GM19395 (cell line): ENCODE measurements around the gene AQP1.

Experiments used
- ATAC-seq: cut with Tn5 transposase; IDR thresholded peaks from one replicate; pipeline ENCODE4 v1.9.1; 2021; ENCODE audit warnings: mild to moderate bottlenecking, moderate library complexity; ENCODE audit not compliant: unreplicated experiment

AQP1 gene

GRCh38 chr7:30918676-30919075 lies 7.0 kb downstream of the AQP1 start:
- ATAC-seq: no peak

GRCh38 chr7:30920021-30920583 lies 8.4 kb downstream of the AQP1 start:
- no peak for ATAC-seq

- ATAC-seq: no peak
Observed at GRCh38 chr7:30920584-30921539, 9.2 kb downstream of the AQP1 start.

- ATAC-seq: no peak
Observed at GRCh38 chr7:30921540-30922401, 10.1 kb downstream of the AQP1 start.

DNA sequence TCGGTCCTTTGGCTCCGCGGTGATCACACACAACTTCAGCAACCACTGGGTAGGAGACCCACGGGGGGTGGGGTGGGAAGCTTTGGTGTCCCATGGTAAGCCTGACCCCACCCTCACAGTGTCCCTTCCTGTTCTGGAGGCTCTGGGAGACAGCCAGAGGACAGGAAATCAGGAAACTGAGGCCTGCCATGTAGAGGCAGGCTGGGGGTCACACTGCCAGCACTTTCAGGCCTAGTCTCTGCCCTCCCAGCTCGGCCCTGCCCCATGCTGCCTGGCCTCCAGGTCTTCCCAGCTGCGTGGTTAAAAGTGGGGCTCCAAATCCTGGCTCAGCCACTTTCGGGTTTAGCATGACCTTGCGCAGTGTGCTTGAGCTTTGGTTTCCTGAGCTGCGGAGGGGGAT lies 10.9 kb downstream of the AQP1 start:
- no peak for ATAC-seq

DNA sequence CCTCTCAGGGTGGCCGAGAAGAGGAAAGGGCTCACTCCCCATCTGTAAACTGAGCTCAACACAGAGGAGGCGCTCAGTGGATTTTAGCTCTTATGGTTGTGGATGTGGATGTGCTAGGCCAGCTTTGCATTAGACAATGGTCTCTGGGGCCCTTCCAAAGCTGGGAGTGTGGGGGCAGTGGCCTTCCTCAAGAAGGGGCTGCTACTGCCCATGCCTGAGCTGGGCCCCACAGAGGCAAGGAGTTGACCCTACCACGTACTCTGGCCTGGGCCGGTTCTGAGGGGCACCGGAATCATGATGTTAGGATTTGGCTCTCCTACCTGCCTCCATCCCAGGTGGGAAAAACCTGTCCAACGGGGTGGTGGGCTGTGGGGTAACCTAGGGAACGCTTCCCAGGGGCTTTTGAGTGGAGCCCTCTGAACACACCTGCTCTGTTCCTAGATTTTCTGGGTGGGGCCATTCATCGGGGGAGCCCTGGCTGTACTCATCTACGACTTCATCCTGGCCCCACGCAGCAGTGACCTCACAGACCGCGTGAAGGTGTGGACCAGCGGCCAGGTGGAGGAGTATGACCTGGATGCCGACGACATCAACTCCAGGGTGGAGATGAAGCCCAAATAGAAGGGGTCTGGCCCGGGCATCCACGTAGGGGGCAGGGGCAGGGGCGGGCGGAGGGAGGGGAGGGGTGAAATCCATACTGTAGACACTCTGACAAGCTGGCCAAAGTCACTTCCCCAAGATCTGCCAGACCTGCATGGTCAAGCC lies 11.5 kb downstream of the AQP1 start:
- no peak for ATAC-seq

DNA sequence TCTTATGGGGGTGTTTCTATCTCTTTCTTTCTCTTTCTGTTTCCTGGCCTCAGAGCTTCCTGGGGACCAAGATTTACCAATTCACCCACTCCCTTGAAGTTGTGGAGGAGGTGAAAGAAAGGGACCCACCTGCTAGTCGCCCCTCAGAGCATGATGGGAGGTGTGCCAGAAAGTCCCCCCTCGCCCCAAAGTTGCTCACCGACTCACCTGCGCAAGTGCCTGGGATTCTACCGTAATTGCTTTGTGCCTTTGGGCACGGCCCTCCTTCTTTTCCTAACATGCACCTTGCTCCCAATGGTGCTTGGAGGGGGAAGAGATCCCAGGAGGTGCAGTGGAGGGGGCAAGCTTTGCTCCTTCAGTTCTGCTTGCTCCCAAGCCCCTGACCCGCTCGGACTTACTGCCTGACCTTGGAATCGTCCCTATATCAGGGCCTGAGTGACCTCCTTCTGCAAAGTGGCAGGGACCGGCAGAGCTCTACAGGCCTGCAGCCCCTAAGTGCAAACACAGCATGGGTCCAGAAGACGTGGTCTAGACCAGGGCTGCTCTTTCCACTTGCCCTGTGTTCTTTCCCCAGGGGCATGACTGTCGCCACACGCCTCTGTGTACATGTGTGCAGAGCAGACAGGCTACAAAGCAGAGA lies 12.2 kb downstream of the AQP1 start:
- no peak for ATAC-seq

DNA sequence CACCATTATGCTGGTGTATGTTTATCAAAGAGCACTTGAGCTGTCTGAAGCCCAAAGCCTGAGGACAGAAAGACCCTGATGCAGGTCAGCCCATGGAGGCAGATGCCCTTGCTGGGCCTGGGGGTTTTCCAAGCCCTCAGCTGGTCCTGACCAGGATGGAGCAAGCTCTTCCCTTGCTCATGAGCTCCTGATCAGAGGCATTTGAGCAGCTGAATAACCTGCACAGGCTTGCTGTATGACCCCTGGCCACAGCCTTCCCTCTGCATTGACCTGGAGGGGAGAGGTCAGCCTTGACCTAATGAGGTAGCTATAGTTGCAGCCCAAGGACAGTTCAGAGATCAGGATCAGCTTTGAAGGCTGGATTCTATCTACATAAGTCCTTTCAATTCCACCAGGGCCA lies 13.0 kb downstream of the AQP1 start:
- no peak for ATAC-seq

GRCh38 chr7:30925117-30925516 lies 13.5 kb downstream of the AQP1 start:
- ATAC-seq: no peak

- ATAC-seq: no peak
Observed at GRCh38 chr7:30925913-30926312, 14.3 kb downstream of the AQP1 start.

GRCh38 chr7:30926313-30926712 lies 14.7 kb downstream of the AQP1 start:
- no peak for ATAC-seq

- no peak for ATAC-seq
Observed at GRCh38 chr7:30927040-30927439, 15.4 kb downstream of the AQP1 start.

DNA sequence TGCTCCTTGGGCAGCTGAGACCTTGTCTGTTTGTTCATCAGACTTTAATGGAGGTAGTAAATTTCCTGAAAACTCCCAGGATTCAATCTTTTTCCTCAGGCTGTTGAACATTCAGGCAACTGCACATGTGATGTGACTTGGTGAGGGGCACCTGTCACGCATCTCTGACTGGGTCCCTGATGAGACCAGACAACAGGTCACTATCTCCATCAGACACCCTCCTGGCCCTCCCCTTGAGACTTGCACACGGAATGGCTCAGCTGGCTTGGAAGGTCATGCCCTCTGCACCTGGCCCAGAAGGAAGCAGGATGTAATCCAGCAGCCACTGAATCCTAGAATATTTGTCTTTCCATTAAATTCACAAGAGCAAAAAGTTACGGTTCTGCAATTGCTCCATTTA lies 15.9 kb downstream of the AQP1 start:
- no peak for ATAC-seq

GRCh38 chr7:30928254-30928872 lies 16.7 kb downstream of the AQP1 start:
- ATAC-seq: no peak

DNA sequence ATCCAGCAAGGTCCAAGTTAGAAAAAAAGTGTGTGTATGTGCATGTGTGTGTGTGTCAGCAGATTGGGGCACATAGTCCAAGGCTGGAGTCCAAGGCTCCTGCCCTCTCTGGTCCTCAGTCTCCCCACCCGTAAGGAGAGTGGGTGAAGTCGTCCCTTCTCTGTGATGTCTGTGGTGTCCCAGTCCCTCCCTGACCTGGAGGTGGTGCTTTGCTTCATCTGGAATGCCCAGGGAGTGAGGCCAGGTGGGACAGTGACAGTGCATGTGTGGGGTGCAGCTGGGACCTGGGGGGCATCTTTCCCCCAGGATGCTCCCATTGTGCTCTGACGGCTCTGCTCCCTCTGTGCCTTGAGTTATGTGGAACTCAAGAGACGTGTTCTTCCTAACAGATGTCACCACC lies 18.0 kb downstream of the AQP1 start:
- ATAC-seq: no peak

DNA sequence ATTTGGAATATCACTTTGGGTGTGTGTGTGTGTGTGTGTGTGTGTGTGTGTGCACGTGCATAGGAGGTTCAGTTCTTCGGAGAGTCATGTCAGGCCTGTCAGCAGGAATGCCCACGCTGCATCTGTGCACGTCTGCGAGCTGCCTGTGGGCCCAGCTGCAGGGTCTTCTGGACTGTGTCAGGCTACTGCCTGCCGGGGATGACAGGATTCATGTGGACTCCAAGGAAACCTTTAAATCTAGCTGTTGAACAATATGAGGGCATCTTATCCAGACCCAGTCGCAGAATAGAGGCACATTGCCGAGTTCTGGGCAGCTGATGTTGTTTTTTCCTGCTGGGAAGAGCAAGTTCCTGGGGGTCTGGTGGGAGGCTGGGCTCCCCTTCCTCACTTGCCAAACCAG lies 19.0 kb downstream of the AQP1 start:
- no peak for ATAC-seq

- no peak for ATAC-seq
Observed at GRCh38 chr7:30931161-30931928, 19.7 kb downstream of the AQP1 start.

- no peak for ATAC-seq
Observed at GRCh38 chr7:30931929-30932540, 20.4 kb downstream of the AQP1 start.

GRCh38 chr7:30932562-30932961 lies 20.9 kb downstream of the AQP1 start:
- ATAC-seq: no peak
